Heart left ventricle (tissue), 13 donors: ENCODE data around the gene ZNF638.

Experiments
- POLR2A ChIP-seq, 2 donors: fragments of 450-650 bp; IDR thresholded peaks; one replicate each; pipeline ENCODE4 v1.6.1; 2017; ENCODE audit warnings: antibody characterized with exemption in 2 of 2, mild to moderate bottlenecking in 2 of 2, moderate library complexity in 2 of 2
- TF ChIP-seq, protein P1 (sequence below), 12 donors: fragments of 200-600 bp; sonication (generic) in 4 of 12; IDR thresholded peaks; one replicate each; pipeline versions ENCODE4 v1.5.0 to v1.8.0; 2018 to 2022; ENCODE audit warnings: antibody characterized with exemption in 12 of 12, mild to moderate bottlenecking in 5 of 12
- donor health status: ischemic (EF 13 %, LVEDD 7.1; RV severe dilation, severe dysfunction).
- donor health status: DM: no; HTN: yes; CAD: no.
- donor health status: DM: no; HTN: no; CAD: no.
- donor health status: ischemic (EF 25% LVEDD 6.9; RV normal size, moderate dysfunction).
- donor health status: ischemic (EF 25% LVEDD 5.7; RV mildly dilated, moderate dysfunction).
- donor health status: ischemic (EF 35%, LVEDD 5.7; RV mildly dilated, moderate dysfunction).
- donor health status: nonischemic (EF 11% LVEDD 7.7; RV severe dilation, severe dysfunction).
- donor health status: DM: yes; HTN: yes; CAD: no.
- donor health status: PGD.
- donor health status: ischemic (EF 29% LVEDD 5.4; RV normal size, mild dysfunction).
- donor health status: nonischemic (EF 23%, LVEDD 6.1; RV moderate dilation, normal function).

DNA sequence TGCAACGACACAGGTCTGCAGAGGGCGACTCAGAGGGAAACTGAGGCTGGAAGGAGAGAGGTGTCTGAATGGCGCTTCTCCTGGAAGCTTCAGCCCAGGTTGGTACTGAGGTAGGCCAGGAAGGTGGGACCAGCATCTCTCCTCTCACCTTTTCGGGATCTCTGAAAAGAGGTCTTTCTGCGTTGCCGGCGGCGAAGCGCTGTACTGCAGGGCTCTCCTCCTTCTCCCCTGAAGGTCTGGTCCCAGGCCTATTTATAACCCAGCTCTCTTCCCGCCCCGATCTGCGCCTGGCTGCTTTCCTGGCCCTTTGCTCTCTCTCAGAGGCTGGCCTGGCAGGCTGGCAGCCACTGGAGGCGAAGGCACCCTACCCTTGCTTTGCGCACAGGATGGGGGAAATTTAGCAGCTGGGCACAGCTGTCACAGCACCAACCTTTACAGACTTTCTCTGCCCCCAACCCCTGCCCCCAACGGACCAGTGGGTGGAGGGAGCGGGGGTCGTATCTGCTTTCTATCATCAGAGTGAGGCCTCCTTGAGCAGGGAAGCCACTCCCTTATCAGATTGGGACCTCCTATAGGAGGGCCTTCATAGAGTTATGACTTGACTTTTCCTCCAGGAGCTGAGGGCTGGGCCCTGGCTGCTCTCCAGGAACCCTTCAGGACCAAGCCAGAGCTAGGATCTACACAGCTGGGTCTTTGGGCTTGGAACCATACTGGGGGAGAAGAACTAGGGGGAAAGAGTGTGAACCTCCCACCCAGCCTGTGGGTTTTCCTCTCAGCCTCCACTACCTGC is 122.8 kb downstream of the ZNF638 start:
- TF ChIP-seq POLR2A (IDR thresholded peaks at IDR 0.05) = peak; percentile 87 to 92
- TF ChIP-seq, protein P1, sequence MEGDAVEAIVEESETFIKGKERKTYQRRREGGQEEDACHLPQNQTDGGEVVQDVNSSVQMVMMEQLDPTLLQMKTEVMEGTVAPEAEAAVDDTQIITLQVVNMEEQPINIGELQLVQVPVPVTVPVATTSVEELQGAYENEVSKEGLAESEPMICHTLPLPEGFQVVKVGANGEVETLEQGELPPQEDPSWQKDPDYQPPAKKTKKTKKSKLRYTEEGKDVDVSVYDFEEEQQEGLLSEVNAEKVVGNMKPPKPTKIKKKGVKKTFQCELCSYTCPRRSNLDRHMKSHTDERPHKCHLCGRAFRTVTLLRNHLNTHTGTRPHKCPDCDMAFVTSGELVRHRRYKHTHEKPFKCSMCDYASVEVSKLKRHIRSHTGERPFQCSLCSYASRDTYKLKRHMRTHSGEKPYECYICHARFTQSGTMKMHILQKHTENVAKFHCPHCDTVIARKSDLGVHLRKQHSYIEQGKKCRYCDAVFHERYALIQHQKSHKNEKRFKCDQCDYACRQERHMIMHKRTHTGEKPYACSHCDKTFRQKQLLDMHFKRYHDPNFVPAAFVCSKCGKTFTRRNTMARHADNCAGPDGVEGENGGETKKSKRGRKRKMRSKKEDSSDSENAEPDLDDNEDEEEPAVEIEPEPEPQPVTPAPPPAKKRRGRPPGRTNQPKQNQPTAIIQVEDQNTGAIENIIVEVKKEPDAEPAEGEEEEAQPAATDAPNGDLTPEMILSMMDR (IDR thresholded peaks at IDR 0.05) = peak in 4 of 12 donors; percentile 2 to 26 (median 19)
